Kidney (tissue), 14 donors: Measurements from ENCODE around the gene TSC2. TPM values are rescaled to one million over a fixed set of nuclear protein-coding genes. Genes with fewer than 3 reads are reported as not detected.

Experiments used
- DNase-seq, 5 donors: peaks; one replicate each; pipeline ENCODE4 v3.0.0-alpha.2; 2013 to 2020
- FAIRE-seq: peaks from 2 replicates; lab custom pipeline; 2012; peaks lifted over from hg19 to GRCh38; lab: Jason Lieb, UNC
- H3K27ac ChIP-seq, 2 donors: one replicate each; pipeline ENCODE4 v1.7.0; 2013; ENCODE audit warnings: low read depth in 2 of 2, low read length in 2 of 2, inconsistent platforms in 1 of 2
- H3K27me3 ChIP-seq: one replicate; pipeline ENCODE4 v1.7.1; 2013; ENCODE audit warnings: low read length, inconsistent platforms; ENCODE audit not compliant: control insufficient read depth, insufficient read depth
- H3K36me3 ChIP-seq, 3 donors: one replicate each; pipeline versions ENCODE4 v1.7.0 to v1.7.1; 2013; ENCODE audit warnings: low read length in 3 of 3, control low read depth in 1 of 3, inconsistent platforms in 1 of 3; ENCODE audit not compliant: insufficient read depth in 3 of 3, control insufficient read depth in 2 of 3
- H3K4me1 ChIP-seq, 3 donors: one replicate each; pipeline versions ENCODE4 v1.7.0 to v1.7.1; 2013; ENCODE audit warnings: low read length in 3 of 3, inconsistent platforms in 1 of 3, low read depth in 1 of 3; ENCODE audit not compliant: control insufficient read depth in 2 of 3, insufficient read depth in 2 of 3
- H3K4me3 ChIP-seq, 3 donors: one replicate each; pipeline versions ENCODE4 v1.7.0 to v1.8.1; 2013; ENCODE audit warnings: low read length in 3 of 3, control low read depth in 1 of 3, inconsistent platforms in 1 of 3
- H3K9ac ChIP-seq, 3 donors: one replicate each; pipeline versions ENCODE4 v1.7.0 to v1.7.1; 2013; ENCODE audit warnings: low read length in 3 of 3, control low read depth in 1 of 3, inconsistent platforms in 1 of 3
- H3K9me3 ChIP-seq, 3 donors: one replicate each; pipeline versions ENCODE4 v1.7.0 to v1.7.1; 2013; ENCODE audit warnings: low read length in 3 of 3, control low read depth in 1 of 3, inconsistent platforms in 1 of 3; ENCODE audit not compliant: control insufficient read depth in 2 of 3, insufficient read depth in 1 of 3
- intact Hi-C: fragments of 100-400 bp; cut with DNase I; formaldehyde crosslinking; loops from one replicate; pipeline ENCODE4 v1.11.1; 2022
- polyA plus RNA-seq: library from polyadenylated mRNA; stranded (reverse); fragments of 350-450 nt; fragmentation: Illumina TruSeq; extraction: RNeasy Lipid Tissue Mini Kit (QIAGEN cat#74804); gene quantifications from one replicate; pipeline ENCODE4 v1.2.3, GENCODE V29; 2014; ENCODE audit warnings: low read depth, low replicate concordance; ENCODE audit not compliant: insufficient read depth
- total RNA-seq: library from RNA; stranded (reverse); fragmentation: NEBNext Ultra II Directional; extraction: Animal tissue kit (Norgen Biotek cat#: 25700); gene quantifications from one replicate; pipeline ENCODE4 v1.2.1, GENCODE V29; 2021
- TF ChIP-seq, protein P1 (sequence below): IDR thresholded peaks from 3 replicates; pipeline ENCODE4 v1.5.1; 2012; ENCODE audit warnings: mild to moderate bottlenecking, moderate library complexity, borderline replicate concordance; ENCODE audit not compliant: insufficient read depth; ENCODE audit errors: extremely low read depth
- donor health status: control.
- donor health status: control.
- donor health status: control.
- donor health status: control.
- donor health status: control.
- donor health status: DM: yes; HTN: yes; CAD: no.
- donor health status: Normal renal cell carcinoma (clear cell type).

The TSC2 gene
- total and polyA plus RNA-seq, 2 donors from 2014 or later = 40.0 to 151 TPM

DNA sequence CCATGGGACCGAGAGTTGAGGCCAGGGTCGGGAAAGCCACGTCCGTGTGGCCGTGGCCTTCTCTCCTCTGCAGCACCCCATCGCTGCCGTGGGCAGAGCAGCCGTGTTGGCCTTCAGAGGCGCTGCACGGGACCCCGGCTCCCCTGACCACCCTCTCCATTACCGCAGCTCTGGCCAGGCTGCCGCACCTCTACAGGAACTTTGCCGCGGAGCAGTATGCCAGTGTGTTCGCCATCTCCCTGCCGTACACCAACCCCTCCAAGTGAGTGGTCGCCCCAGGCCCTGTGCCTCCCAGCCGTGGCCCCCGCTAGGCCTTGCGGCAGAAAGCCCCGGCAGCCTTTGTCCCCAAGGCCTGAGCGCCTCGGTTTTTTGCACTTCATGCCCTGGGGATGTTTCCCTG is 27.8 kb downstream of the TSC2 start:
- Histone ChIP-seq H3K4me1 (no peaks in the 10 kb centered on the region), H3K9me3 (no peaks in the 10 kb centered on the region), H3K9ac (no peak overlapping the region), H3K27ac (no peak overlapping the region), H3K4me3 (no peak overlapping the region), H3K27me3 (no peaks in the 10 kb centered on the region), H3K36me3 (peaks cover 0 to 29% (median 5%) of the 10 kb centered on the region in 3 donors)
- intact Hi-C loops = no loop called here
- TF ChIP-seq, protein P1, sequence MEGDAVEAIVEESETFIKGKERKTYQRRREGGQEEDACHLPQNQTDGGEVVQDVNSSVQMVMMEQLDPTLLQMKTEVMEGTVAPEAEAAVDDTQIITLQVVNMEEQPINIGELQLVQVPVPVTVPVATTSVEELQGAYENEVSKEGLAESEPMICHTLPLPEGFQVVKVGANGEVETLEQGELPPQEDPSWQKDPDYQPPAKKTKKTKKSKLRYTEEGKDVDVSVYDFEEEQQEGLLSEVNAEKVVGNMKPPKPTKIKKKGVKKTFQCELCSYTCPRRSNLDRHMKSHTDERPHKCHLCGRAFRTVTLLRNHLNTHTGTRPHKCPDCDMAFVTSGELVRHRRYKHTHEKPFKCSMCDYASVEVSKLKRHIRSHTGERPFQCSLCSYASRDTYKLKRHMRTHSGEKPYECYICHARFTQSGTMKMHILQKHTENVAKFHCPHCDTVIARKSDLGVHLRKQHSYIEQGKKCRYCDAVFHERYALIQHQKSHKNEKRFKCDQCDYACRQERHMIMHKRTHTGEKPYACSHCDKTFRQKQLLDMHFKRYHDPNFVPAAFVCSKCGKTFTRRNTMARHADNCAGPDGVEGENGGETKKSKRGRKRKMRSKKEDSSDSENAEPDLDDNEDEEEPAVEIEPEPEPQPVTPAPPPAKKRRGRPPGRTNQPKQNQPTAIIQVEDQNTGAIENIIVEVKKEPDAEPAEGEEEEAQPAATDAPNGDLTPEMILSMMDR = no peak
- FAIRE-seq = no peak
- no peak for DNase-seq

DNA sequence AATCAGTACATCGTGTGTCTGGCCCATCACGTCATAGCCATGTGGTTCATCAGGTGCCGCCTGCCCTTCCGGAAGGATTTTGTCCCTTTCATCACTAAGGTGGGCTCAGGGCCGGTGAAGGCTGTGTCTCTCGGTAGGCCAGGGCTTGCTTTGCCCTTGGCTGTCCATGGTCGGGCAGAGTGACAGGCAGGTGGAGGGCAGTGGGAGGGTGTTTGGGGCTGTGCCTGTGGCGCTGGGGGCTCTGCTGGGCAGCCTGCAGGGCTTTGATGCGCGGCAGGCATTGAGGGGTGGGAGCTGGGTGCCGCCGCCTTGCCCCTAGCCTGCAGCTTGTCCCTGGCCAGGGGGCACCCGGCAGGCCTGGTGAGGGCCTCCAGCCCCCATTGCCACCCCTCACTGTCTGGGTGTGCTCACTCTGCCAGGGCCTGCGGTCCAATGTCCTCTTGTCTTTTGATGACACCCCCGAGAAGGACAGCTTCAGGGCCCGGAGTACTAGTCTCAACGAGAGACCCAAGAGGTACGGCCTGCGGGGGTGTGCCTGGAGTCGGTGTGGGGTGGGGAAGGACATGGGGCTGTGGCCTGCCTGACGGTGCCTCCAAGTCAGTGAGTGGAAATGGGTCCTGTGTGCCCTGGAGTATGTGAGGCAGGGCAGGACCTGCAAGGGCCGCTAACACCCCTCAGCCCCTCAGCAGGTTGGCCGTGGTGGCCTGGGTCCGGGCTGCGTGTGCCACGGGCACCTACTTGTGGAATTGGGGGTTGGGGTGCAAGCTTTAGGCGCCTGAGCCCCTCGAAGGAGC is 28.5 kb downstream of the TSC2 start:
- Histone ChIP-seq H3K27ac (no peak overlapping the region), H3K9me3 (no peaks in the 10 kb centered on the region), H3K9ac (no peak overlapping the region), H3K4me1 (no peaks in the 10 kb centered on the region), H3K36me3 (peaks cover 0 to 28% (median 5%) of the 10 kb centered on the region in 3 donors), H3K27me3 (no peaks in the 10 kb centered on the region), H3K4me3 (no peak overlapping the region)
- DNase-seq = no peak
- intact Hi-C loops = no loop called here
- TF ChIP-seq, protein P1 = no peak
- FAIRE-seq = no peak

DNA sequence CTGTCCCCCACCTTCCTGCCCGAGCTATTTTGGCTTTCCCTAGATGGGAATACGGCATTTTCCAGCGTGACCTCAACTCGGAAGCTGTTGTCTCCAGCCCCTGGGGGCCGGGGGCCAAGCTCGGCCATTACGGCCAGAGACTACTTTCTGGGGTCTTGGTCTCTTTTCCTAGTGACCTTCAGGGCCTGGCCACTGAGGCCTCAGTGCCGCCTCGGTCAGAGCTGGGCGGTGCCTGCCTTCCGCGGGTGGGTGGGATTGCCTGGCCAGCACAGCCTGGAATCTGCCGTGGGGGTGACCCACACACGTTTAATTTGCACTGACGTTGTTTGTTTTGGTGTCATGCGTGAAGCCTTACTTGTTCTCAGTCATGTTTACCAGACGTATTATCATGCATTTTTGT is 29.2 kb downstream of the TSC2 start:
- Histone ChIP-seq H3K9ac (no peak overlapping the region), H3K4me1 (peaks cover 0 to 6% (median 0%) of the 10 kb centered on the region in 3 donors), H3K27me3 (no peaks in the 10 kb centered on the region), H3K4me3 (no peak overlapping the region), H3K27ac (no peak overlapping the region), H3K9me3 (no peaks in the 10 kb centered on the region), H3K36me3 (peaks cover 0 to 27% (median 3%) of the 10 kb centered on the region in 3 donors)
- TF ChIP-seq, protein P1 = no peak
- DNase-seq (no peak), FAIRE-seq (no peak)
- intact Hi-C loops = no loop called here

DNA sequence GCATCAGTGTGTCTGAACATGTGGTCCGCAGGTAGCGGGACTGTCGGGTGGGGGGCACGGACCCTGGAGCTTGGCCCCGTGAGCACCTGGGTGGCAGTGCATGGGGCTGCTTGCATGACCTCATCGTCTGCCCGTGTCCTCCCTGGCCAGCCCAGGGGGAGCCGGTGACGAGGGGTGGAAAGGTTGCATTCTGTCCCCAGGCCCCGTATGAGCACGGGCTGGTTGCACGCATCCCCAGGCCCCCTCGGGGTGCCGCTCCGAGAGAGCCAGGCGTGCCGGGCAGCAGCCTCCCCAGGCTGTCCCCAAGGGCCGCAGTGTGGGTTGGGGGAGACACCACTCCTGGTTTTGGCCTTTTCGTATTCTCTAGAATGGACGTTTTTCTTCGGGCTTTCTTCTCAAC is 29.9 kb downstream of the TSC2 start:
- H3K4me3 ChIP-seq = no peak overlapping the region
- FAIRE-seq (no peak), DNase-seq (no peak)
- no peaks in the 10 kb centered on the region for H3K27me3 ChIP-seq
- no peak overlapping the region for H3K9ac ChIP-seq
- intact Hi-C loops = no loop called here
- peaks cover 0 to 25% (median 2%) of the 10 kb centered on the region in 3 donors for H3K36me3 ChIP-seq
- H3K4me1 ChIP-seq = peaks cover 0 to 13% (median 0%) of the 10 kb centered on the region in 3 donors
- H3K27ac ChIP-seq = no peak overlapping the region
- TF ChIP-seq, protein P1 = no peak
- H3K9me3 ChIP-seq = no peaks in the 10 kb centered on the region
